Measurements from ENCODE around the gene RAD52. TPM values are rescaled to one million over a fixed set of nuclear protein-coding genes. Genes with fewer than 3 reads are reported as not detected.

RAD52 gene
- polyA plus RNA-seq, 10 donors, result 10.9 to 33.2 (median 17.5) TPM

- DNase-seq, result no peak
Observed at GRCh38 chr12:915090-915489, 34.4 kb downstream of the RAD52 start.

- peak in 1 of 3 donors; percentile 31 for DNase-seq
Observed at GRCh38 chr12:913919-914698, 35.4 kb downstream of the RAD52 start.

DNA sequence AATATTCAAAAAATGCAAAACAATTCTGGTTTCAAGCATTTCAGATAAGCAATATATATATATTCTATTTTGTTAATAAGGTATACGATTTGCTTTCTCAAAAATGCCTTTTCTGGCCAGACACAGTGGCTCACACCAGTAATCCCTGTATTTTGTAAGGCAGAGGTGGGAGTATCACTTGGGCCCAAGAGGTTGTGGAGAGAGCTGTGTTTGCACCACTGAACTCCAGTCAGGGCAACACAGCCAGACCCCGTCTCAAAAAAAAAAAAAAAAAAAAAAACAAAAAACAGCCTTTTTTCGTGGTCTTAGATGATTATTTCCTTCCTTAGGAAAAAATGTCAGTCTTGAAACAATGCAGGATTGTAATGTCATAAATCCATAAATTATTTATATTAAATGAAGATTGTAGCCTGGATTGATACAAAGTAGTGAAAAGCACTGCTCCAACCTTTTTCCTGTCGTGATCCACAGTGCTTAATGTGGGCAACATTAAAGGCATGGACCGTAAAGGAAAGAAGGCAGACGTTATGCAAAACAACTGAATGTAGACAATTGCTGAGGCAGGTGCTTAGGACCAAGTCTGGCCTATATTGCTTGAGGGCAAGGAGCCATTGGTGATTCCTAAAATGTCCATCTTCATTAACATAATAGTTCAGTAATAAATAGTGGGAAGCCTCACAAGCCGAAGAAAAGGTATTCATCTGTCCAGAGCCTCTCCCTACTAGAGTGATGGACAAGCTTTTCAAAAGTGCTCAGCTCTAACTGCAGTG is 36.8 kb downstream of the RAD52 start:
- no peak for DNase-seq

DNA sequence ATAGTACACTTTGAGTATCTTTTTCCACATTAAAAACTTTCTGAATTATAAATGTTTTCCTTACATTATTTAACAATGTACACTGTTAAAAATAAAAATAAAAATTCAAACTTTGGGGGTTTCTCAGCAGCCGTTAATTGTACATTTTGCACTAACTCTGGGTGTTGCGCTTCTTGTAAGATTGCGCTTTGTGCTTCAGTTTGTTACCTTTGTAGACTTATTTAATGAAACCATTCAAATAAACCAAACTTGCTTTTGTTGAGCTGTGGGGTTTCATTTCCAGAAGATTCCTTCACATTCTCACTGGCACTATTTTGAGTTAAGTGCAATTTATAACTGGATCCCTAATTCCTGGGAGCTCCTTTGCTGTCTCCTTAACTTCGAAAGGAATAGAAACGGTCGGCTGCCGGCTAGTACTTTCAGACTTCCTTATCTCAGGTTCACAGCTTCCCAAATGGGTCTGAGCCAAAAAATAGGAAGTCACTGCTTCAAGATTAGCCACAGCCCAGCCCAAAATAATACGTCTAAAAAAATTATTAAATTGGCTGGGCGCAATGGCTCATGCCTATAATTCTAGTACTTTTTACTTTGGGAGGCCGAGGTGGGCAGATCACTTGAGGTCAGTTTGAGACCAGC is 38.2 kb downstream of the RAD52 start:
- no peak for DNase-seq

- DNase-seq, result no peak
Observed at GRCh38 chr12:910416-910815, 39.1 kb downstream of the RAD52 start.

GRCh38 chr12:909861-910260 is 39.6 kb downstream of the RAD52 start:
- DNase-seq, result no peak

GRCh38 chr12:907413-908185 is 41.9 kb downstream of the RAD52 start:
- DNase-seq, result no peak

- no peak for DNase-seq
Observed at GRCh38 chr12:906062-906585, 43.4 kb downstream of the RAD52 start.

- DNase-seq, result no peak
Observed at GRCh38 chr12:905261-906031, 44.0 kb downstream of the RAD52 start.

- no peak for DNase-seq
Observed at GRCh38 chr12:904010-904414, 45.5 kb downstream of the RAD52 start.

DNA sequence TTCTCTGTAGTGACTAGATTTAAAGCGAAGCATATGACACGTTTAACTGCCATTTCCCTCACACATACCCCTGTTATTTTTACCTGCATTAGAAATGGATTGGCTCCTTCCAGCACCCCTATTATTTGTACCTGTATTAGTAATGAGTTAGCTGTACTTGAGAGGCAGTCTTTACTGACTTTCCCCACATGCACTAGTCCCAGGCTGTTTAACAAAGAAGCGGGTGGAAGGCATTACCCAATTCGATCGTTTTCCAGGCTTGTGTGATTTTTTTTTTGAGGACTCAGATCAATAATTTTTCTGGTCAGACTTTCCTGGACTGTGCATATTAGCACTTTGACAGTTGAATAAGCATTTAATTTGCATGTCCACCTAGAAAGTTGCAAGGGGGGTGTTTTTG is 46.4 kb downstream of the RAD52 start:
- no peak for DNase-seq

DNA sequence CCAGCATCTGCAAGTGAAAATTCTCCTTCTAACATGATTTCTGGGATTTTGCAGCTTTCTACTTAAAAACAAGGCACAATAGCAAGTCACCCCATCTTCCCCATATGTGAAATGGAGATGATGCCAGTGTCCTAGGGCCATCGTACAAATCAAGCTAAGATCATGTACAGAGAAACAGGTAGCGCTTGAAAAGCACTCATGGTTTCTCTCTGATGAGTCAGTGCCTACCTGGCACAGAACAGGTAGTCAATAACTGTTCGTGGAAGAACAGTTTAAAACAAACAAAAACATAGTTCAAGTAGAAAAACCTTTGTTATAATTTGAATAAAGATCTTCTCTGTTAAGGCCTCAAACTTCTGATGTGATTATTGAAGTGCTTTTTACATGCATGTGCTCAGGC is 46.9 kb downstream of the RAD52 start:
- DNase-seq, result no peak

- DNase-seq, result no peak
Observed at GRCh38 chr12:897386-897785, 52.1 kb downstream of the RAD52 start.

- no peak for DNase-seq
Observed at GRCh38 chr12:896031-896430, 53.5 kb downstream of the RAD52 start.

DNA sequence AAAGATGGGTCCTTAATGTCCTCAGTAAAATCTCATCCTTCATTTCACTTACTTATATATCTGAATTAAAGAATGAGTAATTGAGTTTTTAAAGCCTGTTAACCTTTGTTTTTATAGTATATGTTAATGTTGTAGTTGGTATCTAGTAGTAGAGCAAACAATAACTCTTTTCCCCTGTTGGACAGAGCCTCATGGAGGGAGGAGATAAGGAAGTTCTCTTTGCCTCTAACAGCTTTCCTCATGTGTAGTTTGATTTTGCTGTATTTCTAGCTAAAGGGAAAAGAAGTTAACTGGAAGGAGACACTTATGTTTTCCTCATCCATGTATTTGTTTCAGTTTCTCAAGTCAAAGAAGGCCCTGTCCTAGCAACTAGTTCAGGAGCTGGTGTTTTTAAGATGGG is 55.3 kb downstream of the RAD52 start:
- no peak for DNase-seq

- DNase-seq, result no peak
Observed at GRCh38 chr12:886206-886605, 63.3 kb downstream of the RAD52 start.

DNA sequence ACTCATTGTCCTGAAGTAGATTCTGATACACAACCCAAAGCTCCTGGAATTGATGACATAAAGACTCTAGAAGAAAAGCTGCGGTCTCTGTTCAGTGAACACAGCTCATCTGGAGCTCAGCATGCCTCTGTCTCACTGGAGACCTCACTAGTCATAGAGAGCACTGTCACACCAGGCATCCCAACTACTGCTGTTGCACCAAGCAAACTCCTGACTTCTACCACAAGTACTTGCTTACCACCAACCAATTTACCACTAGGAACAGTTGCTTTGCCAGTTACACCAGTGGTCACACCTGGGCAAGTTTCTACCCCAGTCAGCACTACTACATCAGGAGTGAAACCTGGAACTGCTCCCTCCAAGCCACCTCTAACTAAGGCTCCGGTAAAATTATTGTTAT is 63.8 kb downstream of the RAD52 start:
- no peak for DNase-seq

DNA sequence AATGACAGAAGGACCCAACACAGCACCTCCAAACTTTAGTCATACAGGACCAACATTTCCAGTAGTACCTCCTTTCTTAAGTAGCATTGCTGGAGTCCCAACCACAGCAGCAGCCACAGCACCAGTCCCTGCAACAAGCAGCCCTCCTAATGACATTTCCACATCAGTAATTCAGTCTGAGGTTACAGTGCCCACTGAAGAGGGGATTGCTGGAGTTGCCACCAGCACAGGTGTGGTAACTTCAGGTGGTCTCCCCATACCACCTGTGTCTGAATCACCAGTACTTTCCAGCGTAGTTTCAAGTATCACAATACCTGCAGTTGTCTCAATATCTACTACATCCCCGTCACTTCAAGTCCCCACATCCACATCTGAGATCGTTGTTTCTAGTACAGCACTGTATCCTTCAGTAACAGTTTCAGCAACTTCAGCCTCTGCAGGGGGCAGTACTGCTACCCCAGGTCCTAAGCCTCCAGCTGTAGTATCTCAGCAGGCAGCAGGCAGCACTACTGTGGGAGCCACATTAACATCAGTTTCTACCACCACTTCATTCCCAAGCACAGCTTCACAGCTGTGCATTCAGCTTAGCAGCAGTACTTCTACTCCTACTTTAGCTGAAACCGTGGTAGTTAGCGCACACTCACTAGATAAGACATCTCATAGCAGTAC is 64.6 kb downstream of the RAD52 start:
- DNase-seq, result no peak

- no peak for DNase-seq
Observed at GRCh38 chr12:880656-881055, 68.8 kb downstream of the RAD52 start.

GRCh38 chr12:879641-880040 is 69.9 kb downstream of the RAD52 start:
- DNase-seq, result peak; percentile 22 to 31 (median 27)
